OCI-LY7 (cell line): ENCODE data around the gene PHF10. TPM values are rescaled to one million over a fixed set of nuclear protein-coding genes. Genes with fewer than 3 reads are reported as not detected.

ENCODE experiments used
- BruUV-seq: library from RNA; stranded (reverse); fragments of 400-500 nt; replicated peaks from 2 replicates; lab custom pipeline; 2021; lab: Mats Ljungman, UMichigan
- CTCF ChIA-PET: fragments of 300-600 bp; sonication (Branson Sonifier 250); formaldehyde crosslinking; loops from one replicate; lab custom pipeline; 2022; ENCODE audit warnings: antibody characterized with exemption; ENCODE audit not compliant: unreplicated experiment; lab: Charles Lee
- POLR2A ChIA-PET: fragments of 300-600 bp; sonication (Branson Sonifier 250); formaldehyde crosslinking; loops from one replicate; lab custom pipeline; 2022; ENCODE audit warnings: antibody characterized with exemption; lab: Charles Lee
- DNase-seq: peaks from one replicate; pipeline ENCODE4 v3.0.0-alpha.2; 2015; ENCODE audit warnings: low spot score
- H2AFZ ChIP-seq: fragments of 200-600 bp; sonication (generic), shearing (Covaris generic); 2 replicates; pipeline ENCODE4 v1.6.1; 2014; ENCODE audit warnings: mild to moderate bottlenecking, antibody characterized with exemption, low read length, moderate library complexity
- H3K27ac ChIP-seq: fragments of 200-600 bp; sonication (generic); 2 replicates; pipeline ENCODE4 v1.5.1; 2014; ENCODE audit warnings: mixed run types, low read depth, mild to moderate bottlenecking, moderate library complexity, low read length, inconsistent platforms; ENCODE audit not compliant: poor library complexity, severe bottlenecking
- H3K36me3 ChIP-seq: fragments of 200-600 bp; sonication (generic); 2 replicates; pipeline ENCODE4 v1.6.1; 2014; ENCODE audit warnings: mild to moderate bottlenecking, antibody characterized with exemption, low read length, moderate library complexity, mixed read lengths; ENCODE audit not compliant: insufficient read depth
- H3K4me1 ChIP-seq: fragments of 200-600 bp; sonication (generic); 2 replicates; pipeline ENCODE4 v1.5.1; 2014; ENCODE audit warnings: mild to moderate bottlenecking, low read length; ENCODE audit not compliant: insufficient read depth, poor library complexity, severe bottlenecking
- H3K4me2 ChIP-seq: fragments of 200-600 bp; sonication (generic); 2 replicates; pipeline ENCODE4 v1.6.1; 2014; ENCODE audit warnings: mild to moderate bottlenecking, low read length
- H3K4me3 ChIP-seq: fragments of 200-600 bp; sonication (generic); 2 replicates; pipeline ENCODE4 v1.5.1; 2014; ENCODE audit warnings: mild to moderate bottlenecking, low read depth, low read length; ENCODE audit not compliant: poor library complexity, severe bottlenecking
- H3K79me2 ChIP-seq: fragments of 200-600 bp; sonication (generic); 2 replicates; pipeline ENCODE4 v1.6.1; 2016; ENCODE audit warnings: low read depth, mild to moderate bottlenecking, low read length, moderate library complexity, mixed read lengths; ENCODE audit not compliant: insufficient read depth
- H3K9me2 ChIP-seq: fragments of 200-600 bp; sonication (generic); 2 replicates; pipeline ENCODE4 v1.6.1; 2016; ENCODE audit warnings: mild to moderate bottlenecking, low read length, mixed read lengths; ENCODE audit not compliant: insufficient read depth
- H3K9me3 ChIP-seq: fragments of 200-600 bp; sonication (generic); 2 replicates; pipeline ENCODE4 v1.6.1; 2014; ENCODE audit warnings: mild to moderate bottlenecking, mixed run types, low read length, mixed read lengths
- H4K20me1 ChIP-seq: fragments of 200-600 bp; sonication (generic); 2 replicates; pipeline ENCODE4 v1.6.1; 2014; ENCODE audit warnings: mild to moderate bottlenecking, antibody characterized with exemption, low read length, moderate library complexity, mixed read lengths; ENCODE audit not compliant: insufficient read depth
- CTCF ChIP-seq: fragments of 200-600 bp; sonication (generic); conservative IDR thresholded peaks from 2 replicates; pipeline ENCODE4 v1.5.1; 2014; ENCODE audit warnings: mild to moderate bottlenecking, antibody characterized with exemption, low read length, moderate library complexity, mixed read lengths
- EZH2phosphoT487 ChIP-seq: fragments of 200-600 bp; sonication (generic); IDR thresholded peaks from 2 replicates; pipeline ENCODE4 v1.6.1; 2018; ENCODE audit warnings: low read depth, borderline replicate concordance, mild to moderate bottlenecking, mixed run types, antibody characterized with exemption, low read length, moderate library complexity, mixed read lengths
- intact Hi-C: fragments of 100-400 bp; cut with micrococcal nuclease; formaldehyde crosslinking; loops from one replicate; pipeline ENCODE4 v1.10.0; 2022; ENCODE audit not compliant: unreplicated experiment
- total RNA-seq, 2 experiments: library from RNA; depleted of rRNA in 1 of 2; stranded (reverse); fragments of >200 nt in 1 of 2; shearing (Covaris generic) in 1 of 2; gene quantifications; 2 replicates each; pipeline ENCODE4 v1.2.3, GENCODE V29; 2014 to 2022

Gene PHF10
- total RNA-seq, 2 experiments from 2014 or later: 42.5 to 74.1 TPM

- no TSS peak for BruUV-seq
- POLR2A ChIA-PET: interaction anchor here (0.6 to 3.2 kb wide), 3 partner anchors 14 to 829 kb away, joined by 3 to 37 read pairs (median 3); no protein-coding TSS in a partner anchor
- H3K79me2 ChIP-seq: peaks cover 49% of the 10 kb centered on the region
These were observed 945 bp downstream of the PHF10 start for GRCh38 chr6:169723200-169723909.

GRCh38 chr6:169722362-169723199, 1.7 kb downstream of the PHF10 start:
- no TSS peak for BruUV-seq
- no peaks in the 10 kb centered on the region for H3K9me3 ChIP-seq

More at GRCh38 chr6:169723200-169723909, 945 bp downstream of the PHF10 start:
- peaks cover 22% of the 10 kb centered on the region for H4K20me1 ChIP-seq
- CTCF ChIA-PET: no interaction called here
- H3K9me3 ChIP-seq: no peaks in the 10 kb centered on the region
- intact Hi-C loops: loop anchor here (1.0 kb wide), 1 partner anchor 21 kb away; the partner anchor contains the start of genes C6orf120 and WDR27
- H3K9me2 ChIP-seq: no peaks in the 10 kb centered on the region
- H3K4me1 ChIP-seq: peaks cover 26% of the 10 kb centered on the region
- TF ChIP-seq CTCF (no peak), EZH2phosphoT487 (no peak)
- peak overlapping the region; percentile 83 for H3K4me3 ChIP-seq
- H3K27ac ChIP-seq: peak overlapping the region; percentile 86
- peaks cover 18% of the 10 kb centered on the region for H3K36me3 ChIP-seq
- DNase-seq: peak; percentile 79
- H3K4me2 ChIP-seq: peak overlapping the region; percentile 96
- peak overlapping the region; percentile 38; the same call in 1 of the 2 replicates for H2AFZ ChIP-seq

More at GRCh38 chr6:169722362-169723199, 1.7 kb downstream of the PHF10 start:
- no peaks in the 10 kb centered on the region for H3K9me2 ChIP-seq
- peaks cover 22% of the 10 kb centered on the region for H4K20me1 ChIP-seq
- peaks cover 26% of the 10 kb centered on the region for H3K36me3 ChIP-seq
- ChIA-PET POLR2A (interaction anchor here (0.6 to 3.2 kb wide), 8 partner anchors 11 to 830 kb away, joined by 3 to 37 read pairs (median 10); partner anchors contain the start of genes C6orf120, DYNLT2, ERMARD and WDR27), CTCF (no interaction called here)
- peaks cover 26% of the 10 kb centered on the region for H3K4me1 ChIP-seq
- H3K27ac ChIP-seq: peak overlapping the region; percentile 86
- H3K79me2 ChIP-seq: peaks cover 57% of the 10 kb centered on the region
- DNase-seq: peak; percentile 59
- no peak for TF ChIP-seq EZH2phosphoT487
- TF ChIP-seq CTCF: no peak
- peak overlapping the region; percentile 83 for H3K4me3 ChIP-seq
- intact Hi-C loops: loop anchor here (1.0 kb wide), 1 partner anchor 20 kb away; the partner anchor contains the start of genes C6orf120 and WDR27
- peak overlapping the region; percentile 96 for H3K4me2 ChIP-seq
- H2AFZ ChIP-seq: peak overlapping the region; percentile 38; the same call in 1 of the 2 replicates
